Measurements from ENCODE around the gene LAMA5. TPM values are rescaled to one million over a fixed set of nuclear protein-coding genes. Genes with fewer than 3 reads are reported as not detected.
A peak's percentile ranks its signal among the peaks of the same experiment; 100 is the strongest.

LAMA5 gene
- polyA plus RNA-seq, 2 of the 4 experiments (the other 2 are of a cell fraction), result 20.4 to 196 TPM

- ChIA-PET CTCF (interaction anchor here (0.8 to 11.0 kb wide), 8 partner anchors 11 to 77 kb away, joined by 3 to 290 read pairs (median 14); partner anchors contain the start of genes ADRM1 and LAMA5), POLR2A (interaction anchor here (1.2 kb wide), 1 partner anchor 9 kb away, joined by 4 read pairs; no protein-coding TSS in a partner anchor)
- Histone ChIP-seq H3K4me1 (peaks cover 74% of the 10 kb centered on the region), H3K27ac (peak overlapping the region; percentile 52 to 94; a peak in 5 of 6 replicates), H3K4me2 (0 out of 3 replicates have a peak overlapping the region, but pooled peaks have one; percentile 2), H3K4me3 (no peak overlapping the region), H3K9me3 (no peaks in the 10 kb centered on the region)
- WGBS (ENCODE audit: missing lambda C conversion rate), result 91% methylated on average over 22 of the region's 22 CpGs
- no peak for DNase-seq (ENCODE audit: low read depth in 1 of 2, low spot score in 1 of 2)
- FAIRE-seq, result no peak
- no peak for TF ChIP-seq FOXS1 (CRISPR knock-in tag; IDR thresholded peaks at IDR 0.05)
- no peak for TF ChIP-seq CBX8 (IDR thresholded peaks at IDR 0.05)
- no peak for TF ChIP-seq ESRRA (IDR thresholded peaks at IDR 0.05; ENCODE audit: borderline replicate concordance, low read length)
- no peak for TF ChIP-seq TFCP2L1 (CRISPR knock-in tag; IDR thresholded peaks at IDR 0.05)
- no peak for TF ChIP-seq CTCF (IDR thresholded peaks at IDR 0.05)
- TF ChIP-seq CBX2 (IDR thresholded peaks at IDR 0.05; ENCODE audit: borderline replicate concordance, low read depth), result no peak
- no peak for TF ChIP-seq RNF2 (IDR thresholded peaks at IDR 0.05; ENCODE audit: borderline replicate concordance, low read depth)
- no peak for TF ChIP-seq E2F6 (IDR thresholded peaks at IDR 0.05; ENCODE audit: borderline replicate concordance, low read depth)
- ATAC-seq, result no peak
Observed at GRCh38 chr20:62378215-62378614, 11.1 kb upstream of the LAMA5 start.

GRCh38 chr20:62377615-62378178 is 10.6 kb upstream of the LAMA5 start:
- CTCF ChIA-PET, result interaction anchor here (0.8 to 11.0 kb wide), 12 partner anchors 11 to 82 kb away, joined by 3 to 290 read pairs (median 8); partner anchors contain the start of genes ADRM1 and LAMA5
- no peak overlapping the region for H3K4me3 ChIP-seq

More at GRCh38 chr20:62377615-62378178, 10.6 kb upstream of the LAMA5 start:
- Histone ChIP-seq H3K27ac (peak overlapping the region; percentile 52 to 94), H3K4me1 (peaks cover 72% of the 10 kb centered on the region), H3K9me3 (no peaks in the 10 kb centered on the region), H3K4me2 (no peak overlapping the region)
- no peak for ATAC-seq
- FAIRE-seq, result no peak
- WGBS (ENCODE audit: missing lambda C conversion rate), result 85% methylated on average over 8 of the region's 15 CpGs
- DNase-seq (ENCODE audit: low read depth in 1 of 2, low spot score in 1 of 2), result no peak
- POLR2A ChIA-PET, result interaction anchor here (0.7 to 1.3 kb wide), 3 partner anchors 9 to 10 kb away, joined by 3 to 4 read pairs (median 3); partner anchors contain the start of genes LAMA5 and RPS21
- no peak for TF ChIP-seq HOXB13 (CRISPR knock-in tag; IDR thresholded peaks at IDR 0.05; ENCODE audit: low read depth)
- no peak for TF ChIP-seq RARB (CRISPR knock-in tag; IDR thresholded peaks at IDR 0.05)
- no peak for TF ChIP-seq FOXS1 (CRISPR knock-in tag; IDR thresholded peaks at IDR 0.05)
- no peak for TF ChIP-seq REST (IDR thresholded peaks at IDR 0.05)
- no peak for TF ChIP-seq HOXA7 (CRISPR knock-in tag; IDR thresholded peaks at IDR 0.05)
- TF ChIP-seq RAD21 (conservative IDR thresholded peaks at IDR 0.05 in 1 of 2, IDR thresholded peaks at IDR 0.05 in 1 of 2), result no peak
- TF ChIP-seq PHF8 (IDR thresholded peaks at IDR 0.05; ENCODE audit: borderline replicate concordance, low read depth), result no peak
- TF ChIP-seq ZSCAN20 (CRISPR knock-in tag; IDR thresholded peaks at IDR 0.05), result no peak
- TF ChIP-seq NPAS2 (CRISPR knock-in tag; IDR thresholded peaks at IDR 0.05; ENCODE audit: borderline replicate concordance), result no peak
- TF ChIP-seq CEBPB (IDR thresholded peaks at IDR 0.05), result no peak
- no peak for TF ChIP-seq CHD4 (IDR thresholded peaks at IDR 0.05; ENCODE audit: borderline replicate concordance)
- no peak for TF ChIP-seq PBX3 (IDR thresholded peaks at IDR 0.05)
- no peak for TF ChIP-seq EP300 (IDR thresholded peaks at IDR 0.05)
- no peak for TF ChIP-seq CBX8 (IDR thresholded peaks at IDR 0.05)
- no peak for TF ChIP-seq SREBF2 (IDR thresholded peaks at IDR 0.05)

All from A549 (cell line).